Measurements from ENCODE around the gene SCCPDH. TPM values are rescaled to one million over a fixed set of nuclear protein-coding genes. Genes with fewer than 3 reads are reported as not detected.

The SCCPDH gene
- total and polyA plus RNA-seq, 9 of the 15 experiments (the other 6 are each of a cell fraction or from before 2014, with no cell fraction given) = 7.0 to 61.9 (median 38.3) TPM

GRCh38 chr1:246798606-246799496 is 74.6 kb downstream of the SCCPDH start (continued):
- TF ChIP-seq, protein P1, sequence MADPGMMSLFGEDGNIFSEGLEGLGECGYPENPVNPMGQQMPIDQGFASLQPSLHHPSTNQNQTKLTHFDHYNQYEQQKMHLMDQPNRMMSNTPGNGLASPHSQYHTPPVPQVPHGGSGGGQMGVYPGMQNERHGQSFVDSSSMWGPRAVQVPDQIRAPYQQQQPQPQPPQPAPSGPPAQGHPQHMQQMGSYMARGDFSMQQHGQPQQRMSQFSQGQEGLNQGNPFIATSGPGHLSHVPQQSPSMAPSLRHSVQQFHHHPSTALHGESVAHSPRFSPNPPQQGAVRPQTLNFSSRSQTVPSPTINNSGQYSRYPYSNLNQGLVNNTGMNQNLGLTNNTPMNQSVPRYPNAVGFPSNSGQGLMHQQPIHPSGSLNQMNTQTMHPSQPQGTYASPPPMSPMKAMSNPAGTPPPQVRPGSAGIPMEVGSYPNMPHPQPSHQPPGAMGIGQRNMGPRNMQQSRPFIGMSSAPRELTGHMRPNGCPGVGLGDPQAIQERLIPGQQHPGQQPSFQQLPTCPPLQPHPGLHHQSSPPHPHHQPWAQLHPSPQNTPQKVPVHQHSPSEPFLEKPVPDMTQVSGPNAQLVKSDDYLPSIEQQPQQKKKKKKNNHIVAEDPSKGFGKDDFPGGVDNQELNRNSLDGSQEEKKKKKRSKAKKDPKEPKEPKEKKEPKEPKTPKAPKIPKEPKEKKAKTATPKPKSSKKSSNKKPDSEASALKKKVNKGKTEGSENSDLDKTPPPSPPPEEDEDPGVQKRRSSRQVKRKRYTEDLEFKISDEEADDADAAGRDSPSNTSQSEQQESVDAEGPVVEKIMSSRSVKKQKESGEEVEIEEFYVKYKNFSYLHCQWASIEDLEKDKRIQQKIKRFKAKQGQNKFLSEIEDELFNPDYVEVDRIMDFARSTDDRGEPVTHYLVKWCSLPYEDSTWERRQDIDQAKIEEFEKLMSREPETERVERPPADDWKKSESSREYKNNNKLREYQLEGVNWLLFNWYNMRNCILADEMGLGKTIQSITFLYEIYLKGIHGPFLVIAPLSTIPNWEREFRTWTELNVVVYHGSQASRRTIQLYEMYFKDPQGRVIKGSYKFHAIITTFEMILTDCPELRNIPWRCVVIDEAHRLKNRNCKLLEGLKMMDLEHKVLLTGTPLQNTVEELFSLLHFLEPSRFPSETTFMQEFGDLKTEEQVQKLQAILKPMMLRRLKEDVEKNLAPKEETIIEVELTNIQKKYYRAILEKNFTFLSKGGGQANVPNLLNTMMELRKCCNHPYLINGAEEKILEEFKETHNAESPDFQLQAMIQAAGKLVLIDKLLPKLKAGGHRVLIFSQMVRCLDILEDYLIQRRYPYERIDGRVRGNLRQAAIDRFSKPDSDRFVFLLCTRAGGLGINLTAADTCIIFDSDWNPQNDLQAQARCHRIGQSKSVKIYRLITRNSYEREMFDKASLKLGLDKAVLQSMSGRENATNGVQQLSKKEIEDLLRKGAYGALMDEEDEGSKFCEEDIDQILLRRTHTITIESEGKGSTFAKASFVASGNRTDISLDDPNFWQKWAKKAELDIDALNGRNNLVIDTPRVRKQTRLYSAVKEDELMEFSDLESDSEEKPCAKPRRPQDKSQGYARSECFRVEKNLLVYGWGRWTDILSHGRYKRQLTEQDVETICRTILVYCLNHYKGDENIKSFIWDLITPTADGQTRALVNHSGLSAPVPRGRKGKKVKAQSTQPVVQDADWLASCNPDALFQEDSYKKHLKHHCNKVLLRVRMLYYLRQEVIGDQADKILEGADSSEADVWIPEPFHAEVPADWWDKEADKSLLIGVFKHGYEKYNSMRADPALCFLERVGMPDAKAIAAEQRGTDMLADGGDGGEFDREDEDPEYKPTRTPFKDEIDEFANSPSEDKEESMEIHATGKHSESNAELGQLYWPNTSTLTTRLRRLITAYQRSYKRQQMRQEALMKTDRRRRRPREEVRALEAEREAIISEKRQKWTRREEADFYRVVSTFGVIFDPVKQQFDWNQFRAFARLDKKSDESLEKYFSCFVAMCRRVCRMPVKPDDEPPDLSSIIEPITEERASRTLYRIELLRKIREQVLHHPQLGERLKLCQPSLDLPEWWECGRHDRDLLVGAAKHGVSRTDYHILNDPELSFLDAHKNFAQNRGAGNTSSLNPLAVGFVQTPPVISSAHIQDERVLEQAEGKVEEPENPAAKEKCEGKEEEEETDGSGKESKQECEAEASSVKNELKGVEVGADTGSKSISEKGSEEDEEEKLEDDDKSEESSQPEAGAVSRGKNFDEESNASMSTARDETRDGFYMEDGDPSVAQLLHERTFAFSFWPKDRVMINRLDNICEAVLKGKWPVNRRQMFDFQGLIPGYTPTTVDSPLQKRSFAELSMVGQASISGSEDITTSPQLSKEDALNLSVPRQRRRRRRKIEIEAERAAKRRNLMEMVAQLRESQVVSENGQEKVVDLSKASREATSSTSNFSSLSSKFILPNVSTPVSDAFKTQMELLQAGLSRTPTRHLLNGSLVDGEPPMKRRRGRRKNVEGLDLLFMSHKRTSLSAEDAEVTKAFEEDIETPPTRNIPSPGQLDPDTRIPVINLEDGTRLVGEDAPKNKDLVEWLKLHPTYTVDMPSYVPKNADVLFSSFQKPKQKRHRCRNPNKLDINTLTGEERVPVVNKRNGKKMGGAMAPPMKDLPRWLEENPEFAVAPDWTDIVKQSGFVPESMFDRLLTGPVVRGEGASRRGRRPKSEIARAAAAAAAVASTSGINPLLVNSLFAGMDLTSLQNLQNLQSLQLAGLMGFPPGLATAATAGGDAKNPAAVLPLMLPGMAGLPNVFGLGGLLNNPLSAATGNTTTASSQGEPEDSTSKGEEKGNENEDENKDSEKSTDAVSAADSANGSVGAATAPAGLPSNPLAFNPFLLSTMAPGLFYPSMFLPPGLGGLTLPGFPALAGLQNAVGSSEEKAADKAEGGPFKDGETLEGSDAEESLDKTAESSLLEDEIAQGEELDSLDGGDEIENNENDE (IDR thresholded peaks at IDR 0.05; ENCODE audit: low read depth, low read length) = no peak
- no peak for TF ChIP-seq ZZZ3 (IDR thresholded peaks at IDR 0.05)
- TF ChIP-seq, protein P2, sequence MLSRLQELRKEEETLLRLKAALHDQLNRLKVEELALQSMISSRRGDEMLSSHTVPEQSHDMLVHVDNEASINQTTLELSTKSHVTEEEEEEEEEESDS (CRISPR knock-in tag; IDR thresholded peaks at IDR 0.05) = no peak
- no peak for TF ChIP-seq HIVEP1 (CRISPR knock-in tag; IDR thresholded peaks at IDR 0.05)
- no peak for TF ChIP-seq ZNF41 (CRISPR knock-in tag; conservative IDR thresholded peaks at IDR 0.05)
- no peak for TF ChIP-seq KLF6 (CRISPR knock-in tag; IDR thresholded peaks at IDR 0.05; ENCODE audit: borderline replicate concordance)
